GM19467 (cell line): ENCODE data around the gene SPAG7.
A peak's percentile ranks its signal among the peaks of the same experiment; 100 is the strongest.

Experiments
- ATAC-seq: cut with Tn5 transposase; IDR thresholded peaks from one replicate; pipeline ENCODE4 v1.9.1; 2021; ENCODE audit warnings: mild to moderate bottlenecking, moderate library complexity; ENCODE audit not compliant: unreplicated experiment

SPAG7 gene

GRCh38 chr17:4978726-4979125 is 11.1 kb upstream of the SPAG7 start:
- no peak for ATAC-seq

GRCh38 chr17:4974115-4974670 is 6.6 kb upstream of the SPAG7 start:
- ATAC-seq: no peak

GRCh38 chr17:4973256-4974114 is 5.9 kb upstream of the SPAG7 start:
- no peak for ATAC-seq

DNA sequence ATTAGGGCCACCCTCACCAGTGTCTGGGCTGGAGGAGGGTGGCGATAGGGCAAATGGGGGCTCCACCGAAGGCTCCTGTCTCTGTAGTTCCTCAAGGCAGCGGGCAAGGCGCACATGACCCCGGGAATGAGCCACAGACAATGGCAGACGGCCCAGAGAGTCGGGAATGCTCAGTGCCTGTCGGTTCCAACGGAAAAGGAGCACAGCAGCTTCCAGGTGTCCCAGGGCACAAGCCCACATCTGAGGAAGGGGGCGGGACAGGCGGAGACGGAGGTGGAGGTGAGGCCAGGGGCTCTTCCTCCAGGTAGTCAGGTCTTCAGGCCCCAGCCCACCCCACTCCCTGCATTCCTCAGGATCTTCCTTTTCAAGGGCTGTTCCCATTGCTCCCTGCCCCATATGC is 5.1 kb upstream of the SPAG7 start:
- no peak for ATAC-seq

GRCh38 chr17:4972322-4972721 is 4.7 kb upstream of the SPAG7 start:
- no peak for ATAC-seq

- ATAC-seq: no peak
Measured at GRCh38 chr17:4971826-4972225, 4.2 kb upstream of the SPAG7 start.

DNA sequence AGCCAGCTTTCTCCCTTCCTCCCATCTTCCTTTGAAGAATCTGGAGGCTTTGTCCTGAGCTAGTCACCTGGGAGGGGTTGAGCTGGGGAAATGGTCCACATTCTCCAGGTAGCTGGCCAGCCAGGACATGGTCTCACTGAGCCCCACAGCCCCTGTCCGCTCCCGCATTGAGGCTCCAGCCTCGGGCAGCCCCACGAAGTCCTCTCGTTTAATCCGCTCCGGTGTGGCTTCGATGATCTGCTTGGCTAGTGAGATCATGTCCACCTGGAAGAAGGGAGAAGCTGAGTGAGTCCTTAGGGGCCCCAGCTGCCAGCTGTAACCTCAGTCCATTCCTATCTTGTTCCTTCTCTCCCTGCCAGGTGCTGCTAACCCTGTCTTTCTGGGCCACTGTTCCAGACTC is 2.7 kb upstream of the SPAG7 start:
- no peak for ATAC-seq

GRCh38 chr17:4969551-4970173 is 2.0 kb upstream of the SPAG7 start:
- no peak for ATAC-seq

DNA sequence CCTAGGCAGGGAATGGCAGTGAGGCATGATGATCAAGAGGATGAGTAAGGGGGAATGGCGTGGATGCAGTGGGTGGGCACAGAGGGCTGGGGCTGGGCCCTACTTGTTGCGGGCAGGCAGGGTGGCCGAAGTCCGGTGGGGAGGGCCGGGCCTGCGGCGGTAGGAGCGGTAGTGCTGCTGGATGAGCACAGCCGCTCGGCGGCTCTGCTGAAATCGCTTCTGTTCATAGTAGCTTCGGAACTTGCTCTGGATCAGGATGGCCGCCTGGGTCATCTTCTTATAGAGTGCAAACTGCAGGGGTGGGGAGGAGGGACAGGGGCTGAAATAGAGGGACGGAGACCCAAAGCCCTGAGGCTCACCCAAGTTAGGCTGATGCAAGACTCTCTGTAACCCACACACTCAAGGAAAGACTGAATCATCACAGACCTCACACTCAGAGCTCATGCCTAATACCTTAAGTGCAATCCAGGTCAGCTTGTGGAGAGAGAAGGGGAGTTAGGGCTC is 1.5 kb upstream of the SPAG7 start:
- no peak for ATAC-seq

- no peak for ATAC-seq
Measured at GRCh38 chr17:4968486-4969046, 949 bp upstream of the SPAG7 start.

DNA sequence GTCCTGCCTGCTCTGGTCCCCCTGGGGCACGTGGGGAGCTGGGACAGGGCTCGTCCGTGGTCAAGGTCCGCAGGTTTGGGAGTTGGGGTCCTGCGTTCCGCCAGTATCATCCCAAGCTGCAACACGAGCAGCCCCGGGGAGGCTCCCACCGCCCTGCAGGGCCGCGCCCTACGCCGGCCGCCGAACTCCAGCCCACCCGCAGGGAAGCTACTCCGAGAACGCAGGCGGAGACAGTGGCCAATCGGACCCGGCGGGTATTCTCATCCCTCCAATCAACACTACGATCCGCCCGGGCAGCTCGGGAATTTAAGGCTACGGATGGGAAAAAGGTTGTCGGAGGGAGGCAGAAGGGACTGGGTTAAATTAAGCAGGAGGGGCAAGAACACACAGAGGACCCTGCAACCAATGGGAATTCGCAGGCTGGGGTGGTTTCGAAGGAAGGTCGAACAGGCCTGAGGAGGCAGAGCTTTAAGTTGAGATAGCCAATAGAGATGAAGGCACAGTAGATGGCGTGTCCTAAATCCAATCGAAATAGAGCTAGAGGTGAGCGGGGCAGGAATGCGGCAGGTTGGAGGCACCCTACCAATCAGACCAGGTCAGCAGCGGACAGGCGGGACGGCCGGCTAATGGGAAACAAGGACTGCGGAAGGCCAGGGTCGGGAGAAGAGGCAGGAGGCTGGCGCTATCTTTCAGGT is 626 bp downstream of the SPAG7 start:
- peak; percentile 82 for ATAC-seq

DNA sequence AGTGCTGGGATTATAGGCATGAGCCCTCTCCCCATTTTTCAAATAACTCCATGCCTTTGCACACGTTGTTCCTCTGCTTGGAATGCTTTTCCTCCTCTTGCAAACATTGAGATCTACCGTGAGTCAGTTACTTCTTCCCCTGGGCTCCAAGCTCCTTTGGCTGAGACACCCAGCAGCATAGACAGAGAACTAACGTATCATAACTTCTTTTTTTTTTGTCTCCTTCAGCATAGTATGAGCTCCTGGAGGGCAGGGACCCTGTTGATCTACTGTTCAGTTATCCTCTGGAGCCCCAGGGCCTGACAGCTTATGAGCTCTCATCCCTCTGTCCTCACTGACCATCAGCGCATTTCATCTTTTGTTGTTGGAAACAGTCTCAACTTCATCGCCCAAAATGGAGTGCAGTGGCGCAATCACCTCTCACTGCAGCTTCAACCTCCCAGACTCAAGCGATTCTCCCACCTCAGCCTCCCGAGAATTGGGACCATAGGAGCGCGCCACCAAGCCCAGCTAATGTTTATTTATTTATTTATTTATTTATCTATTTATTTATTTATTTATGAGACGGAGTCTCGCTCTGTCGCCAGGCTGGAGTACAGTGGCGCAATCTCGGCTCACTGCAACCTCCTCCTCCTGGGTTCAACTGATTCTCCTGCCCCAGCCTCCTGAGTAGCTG is 2.2 kb downstream of the SPAG7 start:
- no peak for ATAC-seq

GRCh38 chr17:4960279-4960922 is 7.2 kb downstream of the SPAG7 start:
- no peak for ATAC-seq

GRCh38 chr17:4959261-4959965 is 8.2 kb downstream of the SPAG7 start:
- no peak for ATAC-seq

GRCh38 chr17:4958102-4958501 is 9.5 kb downstream of the SPAG7 start:
- no peak for ATAC-seq

- no peak for ATAC-seq
Measured at GRCh38 chr17:4956493-4957061, 11.0 kb downstream of the SPAG7 start.

- no peak for ATAC-seq
Measured at GRCh38 chr17:4955091-4955490, 12.5 kb downstream of the SPAG7 start.

DNA sequence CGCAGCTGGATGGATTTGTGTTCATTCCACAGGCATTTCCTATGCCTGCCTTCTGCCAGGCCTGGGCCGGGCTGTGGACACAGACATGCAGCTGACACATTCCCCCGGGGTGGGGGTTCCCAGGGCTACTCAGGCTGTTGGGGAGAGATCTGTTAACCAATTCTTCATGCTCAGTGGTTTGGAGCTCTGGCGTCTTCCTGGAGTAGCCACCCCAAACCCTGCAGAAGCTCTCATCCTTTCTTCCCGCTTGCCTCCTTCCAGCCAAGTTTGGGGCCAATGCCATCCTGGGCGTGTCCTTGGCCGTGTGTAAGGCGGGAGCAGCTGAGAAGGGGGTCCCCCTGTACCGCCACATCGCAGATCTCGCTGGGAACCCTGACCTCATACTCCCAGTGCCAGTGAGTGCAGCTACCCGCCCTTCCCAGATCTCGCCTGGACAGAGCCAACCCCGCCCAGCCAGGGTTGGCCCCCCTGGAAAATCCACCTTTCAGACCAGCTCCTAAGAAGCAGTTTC is 14.1 kb downstream of the SPAG7 start:
- no peak for ATAC-seq

GRCh38 chr17:4951486-4951885 is 16.1 kb downstream of the SPAG7 start:
- no peak for ATAC-seq
